ENCODE data around the gene GAS7.

The GAS7 gene

DNA sequence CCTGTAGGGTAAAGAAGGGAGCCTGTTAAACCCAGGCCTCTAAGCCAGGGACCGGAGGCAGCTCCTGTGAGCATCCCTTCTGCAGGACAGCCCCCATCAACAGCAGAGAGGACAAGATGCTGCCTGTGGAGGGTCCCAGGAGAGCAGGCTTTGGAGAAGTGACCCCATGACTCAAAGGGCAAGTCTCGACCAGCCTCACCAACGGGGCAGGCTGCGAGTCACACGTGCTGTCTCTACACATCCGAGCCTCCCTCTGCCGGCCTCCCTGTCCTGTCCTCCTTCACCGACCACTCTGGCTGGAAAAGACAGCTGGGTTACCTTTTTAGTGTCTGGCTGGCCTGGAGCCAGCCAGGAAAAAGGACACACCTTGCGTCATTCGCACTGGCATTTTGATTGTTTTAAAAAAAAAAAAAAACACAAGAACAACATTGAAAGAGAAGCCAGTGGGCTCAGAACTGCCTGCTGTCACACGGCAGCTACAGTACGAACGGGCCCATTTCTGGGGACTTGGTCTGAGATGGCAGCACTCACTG lies 218.9 kb downstream of the GAS7 start:
- TF ChIP-seq, protein P1, sequence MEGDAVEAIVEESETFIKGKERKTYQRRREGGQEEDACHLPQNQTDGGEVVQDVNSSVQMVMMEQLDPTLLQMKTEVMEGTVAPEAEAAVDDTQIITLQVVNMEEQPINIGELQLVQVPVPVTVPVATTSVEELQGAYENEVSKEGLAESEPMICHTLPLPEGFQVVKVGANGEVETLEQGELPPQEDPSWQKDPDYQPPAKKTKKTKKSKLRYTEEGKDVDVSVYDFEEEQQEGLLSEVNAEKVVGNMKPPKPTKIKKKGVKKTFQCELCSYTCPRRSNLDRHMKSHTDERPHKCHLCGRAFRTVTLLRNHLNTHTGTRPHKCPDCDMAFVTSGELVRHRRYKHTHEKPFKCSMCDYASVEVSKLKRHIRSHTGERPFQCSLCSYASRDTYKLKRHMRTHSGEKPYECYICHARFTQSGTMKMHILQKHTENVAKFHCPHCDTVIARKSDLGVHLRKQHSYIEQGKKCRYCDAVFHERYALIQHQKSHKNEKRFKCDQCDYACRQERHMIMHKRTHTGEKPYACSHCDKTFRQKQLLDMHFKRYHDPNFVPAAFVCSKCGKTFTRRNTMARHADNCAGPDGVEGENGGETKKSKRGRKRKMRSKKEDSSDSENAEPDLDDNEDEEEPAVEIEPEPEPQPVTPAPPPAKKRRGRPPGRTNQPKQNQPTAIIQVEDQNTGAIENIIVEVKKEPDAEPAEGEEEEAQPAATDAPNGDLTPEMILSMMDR (IDR thresholded peaks at IDR 0.05) = no peak

DNA sequence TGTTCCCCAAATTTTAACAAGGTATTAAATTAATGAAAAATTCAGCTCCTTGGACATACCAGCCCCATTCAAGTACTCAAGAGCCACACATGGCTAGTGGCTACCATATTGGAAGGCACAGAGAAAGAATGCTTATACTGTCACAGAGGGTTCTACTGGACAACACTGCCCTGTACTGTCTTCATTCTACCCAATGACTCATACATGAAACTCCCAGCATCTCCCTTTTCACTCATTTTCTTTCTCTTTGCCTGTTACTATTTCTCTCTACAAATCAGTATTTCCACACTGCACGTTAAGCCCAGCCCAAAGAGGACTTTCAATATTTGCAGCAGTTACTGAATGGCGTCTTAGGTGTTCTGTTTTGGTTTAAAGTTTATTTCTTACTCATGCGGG lies 221.2 kb downstream of the GAS7 start:
- TF ChIP-seq, protein P1 (IDR thresholded peaks at IDR 0.05) = no peak

GRCh38 chr17:9976283-9977179 lies 221.9 kb downstream of the GAS7 start:
- TF ChIP-seq, protein P1 (IDR thresholded peaks at IDR 0.05) = no peak

GRCh38 chr17:9974448-9975381 lies 223.7 kb downstream of the GAS7 start:
- TF ChIP-seq, protein P1 (IDR thresholded peaks at IDR 0.05) = no peak

- TF ChIP-seq, protein P1 (IDR thresholded peaks at IDR 0.05) = no peak
These were observed 224.5 kb downstream of the GAS7 start for GRCh38 chr17:9973669-9974447.

- TF ChIP-seq, protein P1 (IDR thresholded peaks at IDR 0.05) = no peak
These were observed 226.4 kb downstream of the GAS7 start for GRCh38 chr17:9971991-9972390.
